Astrocyte (in vitro differentiated cells and primary cell): Measurements from ENCODE around the gene KLRC3.

Source experiments
- EZH2 ChIP-seq: IDR thresholded peaks from 2 replicates; pipeline ENCODE4 v1.6.1; 2012; ENCODE audit warnings: mild to moderate bottlenecking, low read length, inconsistent platforms; ENCODE audit not compliant: insufficient read depth
- TF ChIP-seq, protein P1 (sequence below): IDR thresholded peaks from 2 replicates; pipeline ENCODE4 v1.5.1; 2011; ENCODE audit warnings: low read depth, mild to moderate bottlenecking, inconsistent platforms, low read length, moderate library complexity; ENCODE audit not compliant: insufficient read depth

GRCh38 chr12:10393291-10393690, 27.1 kb downstream of the KLRC3 start:
- TF ChIP-seq, protein P1, sequence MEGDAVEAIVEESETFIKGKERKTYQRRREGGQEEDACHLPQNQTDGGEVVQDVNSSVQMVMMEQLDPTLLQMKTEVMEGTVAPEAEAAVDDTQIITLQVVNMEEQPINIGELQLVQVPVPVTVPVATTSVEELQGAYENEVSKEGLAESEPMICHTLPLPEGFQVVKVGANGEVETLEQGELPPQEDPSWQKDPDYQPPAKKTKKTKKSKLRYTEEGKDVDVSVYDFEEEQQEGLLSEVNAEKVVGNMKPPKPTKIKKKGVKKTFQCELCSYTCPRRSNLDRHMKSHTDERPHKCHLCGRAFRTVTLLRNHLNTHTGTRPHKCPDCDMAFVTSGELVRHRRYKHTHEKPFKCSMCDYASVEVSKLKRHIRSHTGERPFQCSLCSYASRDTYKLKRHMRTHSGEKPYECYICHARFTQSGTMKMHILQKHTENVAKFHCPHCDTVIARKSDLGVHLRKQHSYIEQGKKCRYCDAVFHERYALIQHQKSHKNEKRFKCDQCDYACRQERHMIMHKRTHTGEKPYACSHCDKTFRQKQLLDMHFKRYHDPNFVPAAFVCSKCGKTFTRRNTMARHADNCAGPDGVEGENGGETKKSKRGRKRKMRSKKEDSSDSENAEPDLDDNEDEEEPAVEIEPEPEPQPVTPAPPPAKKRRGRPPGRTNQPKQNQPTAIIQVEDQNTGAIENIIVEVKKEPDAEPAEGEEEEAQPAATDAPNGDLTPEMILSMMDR: no peak
- no peak for TF ChIP-seq EZH2
